ENCODE results near the gene PTPRM. TPM values are rescaled to one million over a fixed set of nuclear protein-coding genes. Genes with fewer than 3 reads are reported as not detected.

The PTPRM gene
- polyA plus RNA-seq, 1 of the 3 experiments (the other 2 are of a cell fraction): 16.0 TPM

DNA sequence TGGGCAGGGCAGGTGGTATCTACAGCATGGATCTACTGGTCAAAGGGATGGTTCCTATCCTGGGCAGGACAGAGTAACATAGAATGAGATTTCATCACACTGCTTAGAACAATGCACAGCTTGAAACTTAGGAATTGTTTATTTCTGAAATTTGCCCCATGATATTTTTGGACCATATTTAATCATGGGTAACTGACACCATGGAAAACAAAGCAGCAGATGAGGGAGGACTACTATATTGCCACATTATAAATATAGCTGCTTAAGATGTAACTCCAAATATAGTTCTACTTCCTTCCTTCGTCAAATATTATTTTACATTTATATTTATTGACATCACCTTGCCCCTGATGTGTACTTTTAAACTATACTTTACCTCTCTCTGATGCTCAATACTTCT is 254.7 kb downstream of the PTPRM start:
- Histone ChIP-seq H3K27ac (ENCODE audit: low read depth in 2 of 2, low read length in 1 of 2) (no peak overlapping the region), H3K9me2 (no peaks in the 10 kb centered on the region), H3K79me2 (ENCODE audit: insufficient read depth) (no peaks in the 10 kb centered on the region), H3K4me2 (no peak overlapping the region), H3K36me3 (replicated peaks in 1 of 2; ENCODE audit: control insufficient read depth in 1 of 2, insufficient read depth in 2 of 2, low read length in 1 of 2) (no peaks in the 10 kb centered on the region), H3K4me1 (ENCODE audit: control insufficient read depth in 1 of 2, insufficient read depth in 2 of 2, low read depth in 1 of 2, low read length in 1 of 2) (peaks cover 0 to 4% of the 10 kb centered on the region in 2 experiments; a peak in 1 of 4 replicates), H3F3A (replicated peaks; ENCODE audit: insufficient read depth) (no peaks in the 10 kb centered on the region), H3K9ac (no peak overlapping the region), H3K9me3 (no peaks in the 10 kb centered on the region), H4K20me1 (ENCODE audit: insufficient read depth) (no peaks in the 10 kb centered on the region), H3K27me3 (ENCODE audit: insufficient read depth) (no peaks in the 10 kb centered on the region), H2AFZ (ENCODE audit: low read depth) (no peak overlapping the region), H3K4me3 (ENCODE audit: low read depth in 2 of 2, low read length in 1 of 2) (no peak overlapping the region)
- CTCF ChIA-PET: interaction anchor here (1.0 to 1.3 kb wide), 2 partner anchors 71 to 255 kb away, joined by 3 to 4 read pairs; partner anchors contain the start of gene PTPRM
- 50% methylated on average over 1 of the region's 1 CpG for WGBS (ENCODE audit: low lambda C conversion rate)
- POLR2A ChIA-PET: no interaction called here
- no peak for DNase-seq
- TF ChIP-seq, protein P1, sequence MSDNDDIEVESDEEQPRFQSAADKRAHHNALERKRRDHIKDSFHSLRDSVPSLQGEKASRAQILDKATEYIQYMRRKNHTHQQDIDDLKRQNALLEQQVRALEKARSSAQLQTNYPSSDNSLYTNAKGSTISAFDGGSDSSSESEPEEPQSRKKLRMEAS (IDR thresholded peaks at IDR 0.05; ENCODE audit: low read depth): no peak
- TF ChIP-seq FOXM1 (IDR thresholded peaks at IDR 0.05; ENCODE audit: low read depth): no peak
- TF ChIP-seq EZH2phosphoT487 (IDR thresholded peaks at IDR 0.05; ENCODE audit: borderline replicate concordance, low read depth): no peak
- TF ChIP-seq EP300 (IDR thresholded peaks at IDR 0.05; ENCODE audit: borderline replicate concordance in 1 of 2, low read depth in 1 of 2, low read length in 1 of 2): no peak

DNA sequence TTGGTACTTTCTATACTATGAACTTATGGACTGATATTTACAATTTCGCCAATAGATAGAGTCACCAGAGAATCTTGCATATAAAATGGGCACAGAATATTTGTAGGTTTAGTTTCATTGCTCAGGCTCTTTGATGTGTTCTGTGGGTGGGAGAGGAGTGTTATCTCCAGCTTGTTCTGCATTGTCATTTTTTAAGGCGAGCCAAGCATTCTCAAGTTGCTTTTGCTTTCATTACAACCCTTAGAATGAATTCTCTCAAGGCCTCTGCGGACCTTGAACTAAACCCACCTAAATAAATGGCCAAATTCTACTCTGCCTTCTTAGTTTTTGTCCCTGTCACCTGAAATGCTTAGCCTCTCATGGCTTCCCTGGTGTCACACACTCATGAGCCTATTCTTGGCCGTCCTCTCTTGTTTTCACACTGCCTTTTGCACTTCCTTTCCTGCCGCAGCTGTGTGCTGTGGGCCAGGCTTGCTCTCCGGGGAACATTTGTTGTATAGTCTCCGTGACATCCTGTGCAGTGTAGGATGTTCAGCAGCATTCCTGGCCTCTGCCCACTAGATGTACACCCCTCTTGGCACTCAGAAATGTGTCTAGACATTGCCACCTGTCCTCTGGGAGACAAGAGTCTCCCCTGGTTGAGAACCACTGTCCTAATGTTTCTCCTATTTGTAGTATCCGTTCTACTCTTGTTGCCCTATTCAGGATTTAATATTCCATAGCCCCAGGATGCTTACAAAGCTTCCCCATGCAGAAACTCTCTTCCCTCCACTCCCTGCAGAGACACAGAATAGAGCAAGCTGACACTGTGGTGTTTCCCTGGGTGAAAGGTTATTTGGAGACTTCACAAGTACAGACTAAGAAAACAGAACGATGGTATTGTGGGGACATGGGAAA is 255.6 kb downstream of the PTPRM start:
- Histone ChIP-seq H3K36me3 (replicated peaks in 1 of 2; ENCODE audit: control insufficient read depth in 1 of 2, insufficient read depth in 2 of 2, low read length in 1 of 2) (no peaks in the 10 kb centered on the region), H3K27ac (ENCODE audit: low read depth in 2 of 2, low read length in 1 of 2) (no peak overlapping the region), H3K9ac (no peak overlapping the region), H3K27me3 (ENCODE audit: insufficient read depth) (no peaks in the 10 kb centered on the region), H2AFZ (ENCODE audit: low read depth) (no peak overlapping the region), H3K79me2 (ENCODE audit: insufficient read depth) (no peaks in the 10 kb centered on the region), H3K4me2 (no peak overlapping the region), H4K20me1 (ENCODE audit: insufficient read depth) (no peaks in the 10 kb centered on the region), H3K9me3 (no peaks in the 10 kb centered on the region), H3F3A (replicated peaks; ENCODE audit: insufficient read depth) (no peaks in the 10 kb centered on the region), H3K4me1 (ENCODE audit: control insufficient read depth in 1 of 2, insufficient read depth in 2 of 2, low read depth in 1 of 2, low read length in 1 of 2) (peaks cover 0 to 2% of the 10 kb centered on the region in 2 experiments; a peak in 1 of 4 replicates), H3K4me3 (ENCODE audit: low read depth in 2 of 2, low read length in 1 of 2) (no peak overlapping the region), H3K9me2 (no peaks in the 10 kb centered on the region)
- WGBS (ENCODE audit: low lambda C conversion rate): 45% methylated on average over 9 of the region's 9 CpGs
- TF ChIP-seq GATA2 (CRISPR knock-in tag; IDR thresholded peaks at IDR 0.05): no peak
- no peak for TF ChIP-seq POLR2AphosphoS5 (IDR thresholded peaks at IDR 0.05; ENCODE audit: low read depth, low read length)
- no peak for TF ChIP-seq ELF1 (IDR thresholded peaks at IDR 0.05)
- TF ChIP-seq, protein P2, sequence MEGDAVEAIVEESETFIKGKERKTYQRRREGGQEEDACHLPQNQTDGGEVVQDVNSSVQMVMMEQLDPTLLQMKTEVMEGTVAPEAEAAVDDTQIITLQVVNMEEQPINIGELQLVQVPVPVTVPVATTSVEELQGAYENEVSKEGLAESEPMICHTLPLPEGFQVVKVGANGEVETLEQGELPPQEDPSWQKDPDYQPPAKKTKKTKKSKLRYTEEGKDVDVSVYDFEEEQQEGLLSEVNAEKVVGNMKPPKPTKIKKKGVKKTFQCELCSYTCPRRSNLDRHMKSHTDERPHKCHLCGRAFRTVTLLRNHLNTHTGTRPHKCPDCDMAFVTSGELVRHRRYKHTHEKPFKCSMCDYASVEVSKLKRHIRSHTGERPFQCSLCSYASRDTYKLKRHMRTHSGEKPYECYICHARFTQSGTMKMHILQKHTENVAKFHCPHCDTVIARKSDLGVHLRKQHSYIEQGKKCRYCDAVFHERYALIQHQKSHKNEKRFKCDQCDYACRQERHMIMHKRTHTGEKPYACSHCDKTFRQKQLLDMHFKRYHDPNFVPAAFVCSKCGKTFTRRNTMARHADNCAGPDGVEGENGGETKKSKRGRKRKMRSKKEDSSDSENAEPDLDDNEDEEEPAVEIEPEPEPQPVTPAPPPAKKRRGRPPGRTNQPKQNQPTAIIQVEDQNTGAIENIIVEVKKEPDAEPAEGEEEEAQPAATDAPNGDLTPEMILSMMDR (IDR thresholded peaks at IDR 0.05): no peak
- TF ChIP-seq, protein P3, sequence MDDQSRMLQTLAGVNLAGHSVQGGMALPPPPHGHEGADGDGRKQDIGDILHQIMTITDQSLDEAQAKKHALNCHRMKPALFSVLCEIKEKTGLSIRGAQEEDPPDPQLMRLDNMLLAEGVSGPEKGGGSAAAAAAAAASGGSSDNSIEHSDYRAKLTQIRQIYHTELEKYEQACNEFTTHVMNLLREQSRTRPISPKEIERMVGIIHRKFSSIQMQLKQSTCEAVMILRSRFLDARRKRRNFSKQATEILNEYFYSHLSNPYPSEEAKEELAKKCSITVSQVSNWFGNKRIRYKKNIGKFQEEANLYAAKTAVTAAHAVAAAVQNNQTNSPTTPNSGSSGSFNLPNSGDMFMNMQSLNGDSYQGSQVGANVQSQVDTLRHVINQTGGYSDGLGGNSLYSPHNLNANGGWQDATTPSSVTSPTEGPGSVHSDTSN (IDR thresholded peaks at IDR 0.05): no peak
- TF ChIP-seq SMC3 (IDR thresholded peaks at IDR 0.05; ENCODE audit: low read depth, low read length): no peak
- no peak for TF ChIP-seq RXRA (IDR thresholded peaks at IDR 0.05; ENCODE audit: borderline replicate concordance, low read depth)
- TF ChIP-seq, protein P4, sequence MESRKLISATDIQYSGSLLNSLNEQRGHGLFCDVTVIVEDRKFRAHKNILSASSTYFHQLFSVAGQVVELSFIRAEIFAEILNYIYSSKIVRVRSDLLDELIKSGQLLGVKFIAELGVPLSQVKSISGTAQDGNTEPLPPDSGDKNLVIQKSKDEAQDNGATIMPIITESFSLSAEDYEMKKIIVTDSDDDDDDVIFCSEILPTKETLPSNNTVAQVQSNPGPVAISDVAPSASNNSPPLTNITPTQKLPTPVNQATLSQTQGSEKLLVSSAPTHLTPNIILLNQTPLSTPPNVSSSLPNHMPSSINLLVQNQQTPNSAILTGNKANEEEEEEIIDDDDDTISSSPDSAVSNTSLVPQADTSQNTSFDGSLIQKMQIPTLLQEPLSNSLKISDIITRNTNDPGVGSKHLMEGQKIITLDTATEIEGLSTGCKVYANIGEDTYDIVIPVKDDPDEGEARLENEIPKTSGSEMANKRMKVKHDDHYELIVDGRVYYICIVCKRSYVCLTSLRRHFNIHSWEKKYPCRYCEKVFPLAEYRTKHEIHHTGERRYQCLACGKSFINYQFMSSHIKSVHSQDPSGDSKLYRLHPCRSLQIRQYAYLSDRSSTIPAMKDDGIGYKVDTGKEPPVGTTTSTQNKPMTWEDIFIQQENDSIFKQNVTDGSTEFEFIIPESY (IDR thresholded peaks at IDR 0.05; ENCODE audit: borderline replicate concordance, low read depth): no peak
- TF ChIP-seq, protein P5, sequence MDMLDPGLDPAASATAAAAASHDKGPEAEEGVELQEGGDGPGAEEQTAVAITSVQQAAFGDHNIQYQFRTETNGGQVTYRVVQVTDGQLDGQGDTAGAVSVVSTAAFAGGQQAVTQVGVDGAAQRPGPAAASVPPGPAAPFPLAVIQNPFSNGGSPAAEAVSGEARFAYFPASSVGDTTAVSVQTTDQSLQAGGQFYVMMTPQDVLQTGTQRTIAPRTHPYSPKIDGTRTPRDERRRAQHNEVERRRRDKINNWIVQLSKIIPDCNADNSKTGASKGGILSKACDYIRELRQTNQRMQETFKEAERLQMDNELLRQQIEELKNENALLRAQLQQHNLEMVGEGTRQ (IDR thresholded peaks at IDR 0.05; ENCODE audit: borderline replicate concordance, low read depth, low read length): no peak
- no peak for DNase-seq
- CTCF ChIA-PET: interaction anchor here (1.0 to 1.3 kb wide), 2 partner anchors 70 to 256 kb away, joined by 3 to 4 read pairs; partner anchors contain the start of gene PTPRM
- POLR2A ChIA-PET: no interaction called here
